ENCODE data around the gene MBNL2.
"Not testable (repeated sequence)": the region's sequence is repeated elsewhere in the genome, so short reads cannot be mapped to it uniquely, and the experiment has no call there.

Gene MBNL2

GRCh38 chr13:97332742-97333141 is 110.6 kb downstream of the MBNL2 start:
- no peak for DNase-seq

- DNase-seq = no peak
These were observed 111.8 kb downstream of the MBNL2 start for GRCh38 chr13:97333983-97334382.

DNA sequence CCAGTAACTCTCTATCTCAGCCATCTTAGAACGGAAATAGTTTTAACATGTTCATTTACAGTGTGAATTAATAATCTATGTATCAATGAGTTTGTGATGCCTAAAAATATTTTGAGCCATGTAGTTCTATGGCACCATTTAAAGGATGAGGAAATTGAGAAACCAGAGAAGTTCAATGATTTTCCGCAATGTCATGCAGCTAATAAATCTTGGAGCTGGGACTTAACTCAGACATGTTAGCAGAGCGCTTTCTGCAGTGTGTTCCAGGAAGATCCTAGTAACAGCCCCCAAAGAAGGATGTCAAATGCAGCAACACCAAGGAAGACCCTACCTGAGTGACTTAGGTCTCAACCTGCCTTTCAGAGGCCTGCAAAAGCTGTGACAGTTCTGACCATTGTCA is 112.6 kb downstream of the MBNL2 start:
- no peak for DNase-seq

- DNase-seq = no peak
These were observed 113.5 kb downstream of the MBNL2 start for GRCh38 chr13:97335488-97336134.

DNA sequence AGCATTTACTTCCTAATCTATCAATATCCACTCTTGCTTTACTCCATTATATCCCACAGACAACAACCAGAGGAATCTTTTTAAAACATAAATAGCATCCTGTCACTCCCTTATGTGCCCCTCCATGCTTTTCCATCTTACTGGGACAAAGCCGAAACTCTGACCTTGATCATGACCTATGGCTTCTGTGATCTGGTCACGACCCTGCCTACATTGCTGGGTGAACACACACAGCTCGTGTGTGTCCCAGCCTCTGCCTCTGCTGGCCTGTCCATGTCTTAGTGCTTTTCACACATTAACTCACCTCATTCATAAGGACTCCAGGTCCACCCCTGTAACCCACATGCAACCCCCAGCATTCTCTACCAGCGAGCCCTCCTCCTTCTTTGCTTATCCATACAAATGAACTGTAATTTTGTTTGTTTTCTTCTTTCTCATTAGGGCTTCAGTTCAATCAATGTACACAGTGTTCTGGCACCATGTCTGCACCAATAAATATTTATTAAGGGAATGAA is 115.9 kb downstream of the MBNL2 start:
- no peak for DNase-seq

DNA sequence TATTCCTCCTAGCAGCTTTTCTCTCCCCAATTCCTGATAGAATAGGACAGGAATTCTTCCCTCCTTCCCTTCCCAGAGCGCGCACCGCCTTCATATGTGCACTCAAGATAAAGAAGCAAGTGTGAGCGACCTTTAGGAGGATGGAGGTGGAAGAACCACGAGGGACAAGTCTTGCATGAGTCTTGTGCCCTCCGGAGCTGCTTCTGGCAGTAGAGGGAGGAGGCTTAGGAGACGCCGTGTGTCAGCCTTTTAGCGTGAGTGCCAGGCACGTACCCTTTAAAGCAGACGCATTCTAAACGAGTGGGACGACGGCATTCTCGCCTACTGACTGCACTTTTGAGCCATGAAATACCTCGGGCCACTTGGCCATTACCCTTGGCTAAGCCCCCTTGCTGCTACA is 116.4 kb downstream of the MBNL2 start:
- DNase-seq = no peak

DNA sequence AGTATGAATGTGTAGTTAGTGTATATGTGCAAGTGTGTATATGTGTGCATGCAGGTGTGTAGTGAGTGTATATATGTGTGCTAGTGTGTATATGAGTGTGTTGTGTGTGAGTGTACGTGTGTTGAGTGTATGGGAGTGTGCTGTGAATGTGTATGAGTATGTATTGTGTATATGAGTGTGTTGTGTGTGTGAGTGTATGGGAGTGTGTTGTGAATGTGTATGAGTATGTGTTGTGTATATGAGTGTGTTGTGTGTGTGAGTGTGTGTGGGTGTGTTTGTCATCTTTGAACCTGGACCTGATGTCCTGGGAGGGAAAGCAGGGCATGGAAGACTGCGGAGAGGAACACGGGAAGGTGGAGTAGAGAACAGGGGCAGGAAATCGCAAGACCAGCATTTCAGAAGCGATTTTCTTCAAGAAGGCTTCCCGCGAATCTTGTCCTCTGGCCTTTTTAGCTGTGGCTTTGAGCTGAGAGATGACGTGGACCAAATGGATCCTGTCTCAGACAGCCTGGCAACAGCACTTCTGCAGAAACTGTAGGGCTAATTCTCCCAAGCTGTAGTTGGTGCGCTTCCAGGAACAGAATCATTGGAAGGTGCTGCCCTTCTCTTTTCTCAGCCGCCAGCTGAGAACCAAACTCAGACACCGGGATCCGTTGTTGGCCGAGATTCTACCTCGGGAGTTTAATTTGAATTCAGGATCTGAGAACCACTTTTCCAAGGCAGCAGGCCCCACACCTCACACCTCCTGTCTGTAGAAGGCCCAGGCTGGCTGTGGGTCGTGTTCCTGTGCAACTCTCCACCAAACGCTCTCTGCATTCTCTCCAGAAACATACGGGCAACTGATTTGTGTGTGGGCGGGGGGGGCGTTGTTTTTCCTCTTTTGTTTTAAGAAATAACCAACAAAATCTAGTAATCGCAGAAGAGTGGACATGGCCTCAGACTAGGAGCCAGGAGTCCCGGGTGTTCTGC is 117.2 kb downstream of the MBNL2 start:
- no peak for DNase-seq

GRCh38 chr13:97339988-97340749 is 118.0 kb downstream of the MBNL2 start:
- DNase-seq = no peak

DNA sequence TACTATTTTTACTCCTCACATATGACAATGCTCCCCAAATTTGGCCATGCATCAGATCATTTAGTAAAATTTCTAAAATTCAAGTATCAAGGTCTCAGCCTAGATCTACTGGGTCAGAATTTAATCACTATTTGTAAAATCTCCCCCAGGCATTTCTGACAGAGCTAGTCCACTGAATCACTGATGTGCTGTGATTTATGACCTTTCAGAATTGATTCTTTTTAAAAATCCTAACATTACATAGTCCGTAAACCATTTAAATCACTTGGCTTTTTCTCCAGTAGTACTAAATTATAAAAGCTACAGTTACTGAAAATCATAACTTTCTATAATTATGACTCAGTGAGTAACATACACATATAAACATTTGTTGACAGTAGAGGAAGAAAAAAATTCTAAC is 119.0 kb downstream of the MBNL2 start:
- no peak for DNase-seq

GRCh38 chr13:97342136-97342535 is 120.0 kb downstream of the MBNL2 start:
- DNase-seq = no peak

GRCh38 chr13:97342936-97343335 is 120.8 kb downstream of the MBNL2 start:
- no peak for DNase-seq

GRCh38 chr13:97344265-97345175 is 122.4 kb downstream of the MBNL2 start:
- peak in 2 of 4 experiments; percentile 3 to 15 for DNase-seq

GRCh38 chr13:97346097-97346496 is 124.0 kb downstream of the MBNL2 start:
- no peak for DNase-seq

GRCh38 chr13:97346561-97347254 is 124.6 kb downstream of the MBNL2 start:
- peak in 1 of 4 experiments; percentile 1 for DNase-seq

DNA sequence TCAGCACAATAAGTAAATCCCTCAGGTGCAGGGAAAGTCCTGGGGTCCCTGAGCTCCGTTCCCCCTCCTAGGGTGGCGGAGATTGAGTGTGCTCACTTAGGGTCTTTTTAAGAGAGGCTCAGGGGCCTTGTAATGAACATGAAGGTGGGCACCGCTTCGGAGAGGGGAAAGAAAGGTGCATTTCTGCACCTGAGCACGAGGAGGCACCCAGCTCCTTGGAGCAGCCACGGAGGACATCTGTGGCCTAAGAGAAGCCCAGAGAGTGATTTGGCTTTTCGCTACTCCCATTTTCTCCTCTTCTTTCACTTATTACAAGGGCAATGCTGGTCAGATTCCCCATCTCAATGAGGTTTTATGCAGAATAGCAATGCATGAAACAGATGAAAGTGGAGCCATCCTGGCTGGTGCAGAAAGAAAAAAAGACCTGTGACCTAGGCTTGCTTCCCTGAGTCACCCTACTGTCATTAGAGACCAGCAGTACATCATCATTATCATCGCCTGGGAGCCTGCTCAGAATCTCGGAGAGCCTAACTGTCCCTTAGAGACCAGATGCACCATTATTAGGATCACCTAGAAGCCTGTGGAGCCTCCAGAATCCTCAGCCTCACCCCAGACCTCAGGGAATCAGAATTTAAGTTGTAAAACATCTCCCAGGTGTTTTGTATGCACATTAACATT is 125.3 kb downstream of the MBNL2 start:
- DNase-seq = no peak

DNA sequence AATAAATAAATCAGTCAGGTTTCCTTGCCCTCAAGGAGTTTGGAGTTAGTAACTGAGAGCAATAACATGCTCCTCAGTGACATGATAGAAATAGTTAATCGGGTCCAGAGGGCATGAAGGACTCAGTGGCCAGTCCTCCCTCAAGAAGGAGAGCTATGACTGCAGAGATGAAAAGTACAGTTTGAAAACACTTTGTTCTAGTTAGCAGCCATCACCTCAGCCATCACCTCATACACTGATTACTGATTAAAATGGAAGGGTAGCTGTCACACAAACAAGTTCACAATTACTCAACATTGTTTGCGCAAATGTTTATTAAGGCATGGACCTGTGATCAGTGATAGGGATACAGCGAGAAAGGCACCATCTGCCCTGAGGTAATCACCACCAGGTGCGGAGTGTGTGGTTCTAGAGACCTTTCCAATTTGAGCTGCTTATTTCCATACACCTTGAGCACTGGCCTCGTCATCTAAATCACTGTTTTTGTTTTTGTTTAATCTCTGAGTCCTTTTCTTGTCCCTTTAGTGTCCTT is 126.5 kb downstream of the MBNL2 start:
- no peak for DNase-seq

GRCh38 chr13:97352012-97352411 is 129.9 kb downstream of the MBNL2 start:
- DNase-seq = not testable (repeated sequence)

DNA sequence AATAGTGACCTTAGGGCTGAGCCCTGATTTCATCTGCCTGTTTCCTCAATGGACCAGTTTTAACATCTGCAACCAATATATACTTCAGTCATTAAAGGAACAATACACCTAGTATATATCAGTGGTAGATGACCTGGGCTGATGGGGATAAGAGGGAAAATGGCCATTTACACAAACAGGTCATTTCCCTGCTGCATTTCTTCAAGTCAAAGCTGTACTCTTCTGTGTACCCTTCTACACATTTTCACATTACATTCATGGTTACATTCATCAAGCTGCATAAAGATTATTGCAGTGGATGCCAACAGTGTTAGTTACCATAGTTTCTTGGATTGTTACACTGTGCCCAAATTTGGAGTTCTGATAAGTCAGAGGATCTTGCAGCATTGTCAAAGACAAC is 130.7 kb downstream of the MBNL2 start:
- DNase-seq = no peak

- DNase-seq = no peak
These were observed 132.0 kb downstream of the MBNL2 start for GRCh38 chr13:97353927-97354675.

- no peak for DNase-seq
These were observed 132.7 kb downstream of the MBNL2 start for GRCh38 chr13:97354808-97355207.

Measured in activated CD4-positive, CD25-positive, alpha-beta regulatory T cell (primary cell).